Stimulated activated CD4-positive, alpha-beta T cell treated with anti-CD3 and anti-CD28 coated beads, Interleukin-2, amount 100 ng/mL, for 4 hours (primary cell): Measurements from ENCODE around the gene ANKS1B.
"Not testable (repeated sequence)": the region's sequence is repeated elsewhere in the genome, so short reads cannot be mapped to it uniquely, and the experiment has no call there.

Experiments
- DNase-seq: peaks from one replicate; pipeline ENCODE4 v3.0.0-alpha.2; 2020; ENCODE audit warnings: low read depth

Gene ANKS1B

GRCh38 chr12:99261256-99261655, 723.5 kb downstream of the ANKS1B start:
- DNase-seq = no peak

GRCh38 chr12:99260456-99260996, 724.2 kb downstream of the ANKS1B start:
- DNase-seq = no peak

GRCh38 chr12:99259040-99259934, 725.4 kb downstream of the ANKS1B start:
- no peak for DNase-seq

GRCh38 chr12:99257672-99258071, 727.1 kb downstream of the ANKS1B start:
- no peak for DNase-seq

- no peak for DNase-seq
These were observed 731.7 kb downstream of the ANKS1B start for GRCh38 chr12:99253068-99253467.

- no peak for DNase-seq
These were observed 734.6 kb downstream of the ANKS1B start for GRCh38 chr12:99250091-99250490.

GRCh38 chr12:99249543-99249942, 735.2 kb downstream of the ANKS1B start:
- no peak for DNase-seq

GRCh38 chr12:99237907-99238538, 746.7 kb downstream of the ANKS1B start:
- not testable (repeated sequence) for DNase-seq

GRCh38 chr12:99235381-99235780, 749.4 kb downstream of the ANKS1B start:
- DNase-seq = no peak

- DNase-seq = no peak
These were observed 750.0 kb downstream of the ANKS1B start for GRCh38 chr12:99234702-99235101.

GRCh38 chr12:99232324-99232723, 752.4 kb downstream of the ANKS1B start:
- no peak for DNase-seq

GRCh38 chr12:99231031-99231430, 753.7 kb downstream of the ANKS1B start:
- no peak for DNase-seq

GRCh38 chr12:99224237-99224636, 760.5 kb downstream of the ANKS1B start:
- no peak for DNase-seq

- no peak for DNase-seq
These were observed 761.2 kb downstream of the ANKS1B start for GRCh38 chr12:99223579-99223978.

- DNase-seq = no peak
These were observed 771.7 kb downstream of the ANKS1B start for GRCh38 chr12:99213047-99213446.

- no peak for DNase-seq
These were observed 772.5 kb downstream of the ANKS1B start for GRCh38 chr12:99212275-99212674.

- DNase-seq = no peak
These were observed 779.6 kb downstream of the ANKS1B start for GRCh38 chr12:99205111-99205510.

GRCh38 chr12:99201906-99202645, 782.7 kb downstream of the ANKS1B start:
- no peak for DNase-seq

- DNase-seq = no peak
These were observed 783.9 kb downstream of the ANKS1B start for GRCh38 chr12:99200711-99201384.

GRCh38 chr12:99195474-99195873, 789.3 kb downstream of the ANKS1B start:
- DNase-seq = no peak

- no peak for DNase-seq
These were observed 792.2 kb downstream of the ANKS1B start for GRCh38 chr12:99192489-99192888.

- DNase-seq = no peak
These were observed 807.9 kb downstream of the ANKS1B start for GRCh38 chr12:99176871-99177270.
